ENCODE measurements around the gene INAVA.

DNA sequence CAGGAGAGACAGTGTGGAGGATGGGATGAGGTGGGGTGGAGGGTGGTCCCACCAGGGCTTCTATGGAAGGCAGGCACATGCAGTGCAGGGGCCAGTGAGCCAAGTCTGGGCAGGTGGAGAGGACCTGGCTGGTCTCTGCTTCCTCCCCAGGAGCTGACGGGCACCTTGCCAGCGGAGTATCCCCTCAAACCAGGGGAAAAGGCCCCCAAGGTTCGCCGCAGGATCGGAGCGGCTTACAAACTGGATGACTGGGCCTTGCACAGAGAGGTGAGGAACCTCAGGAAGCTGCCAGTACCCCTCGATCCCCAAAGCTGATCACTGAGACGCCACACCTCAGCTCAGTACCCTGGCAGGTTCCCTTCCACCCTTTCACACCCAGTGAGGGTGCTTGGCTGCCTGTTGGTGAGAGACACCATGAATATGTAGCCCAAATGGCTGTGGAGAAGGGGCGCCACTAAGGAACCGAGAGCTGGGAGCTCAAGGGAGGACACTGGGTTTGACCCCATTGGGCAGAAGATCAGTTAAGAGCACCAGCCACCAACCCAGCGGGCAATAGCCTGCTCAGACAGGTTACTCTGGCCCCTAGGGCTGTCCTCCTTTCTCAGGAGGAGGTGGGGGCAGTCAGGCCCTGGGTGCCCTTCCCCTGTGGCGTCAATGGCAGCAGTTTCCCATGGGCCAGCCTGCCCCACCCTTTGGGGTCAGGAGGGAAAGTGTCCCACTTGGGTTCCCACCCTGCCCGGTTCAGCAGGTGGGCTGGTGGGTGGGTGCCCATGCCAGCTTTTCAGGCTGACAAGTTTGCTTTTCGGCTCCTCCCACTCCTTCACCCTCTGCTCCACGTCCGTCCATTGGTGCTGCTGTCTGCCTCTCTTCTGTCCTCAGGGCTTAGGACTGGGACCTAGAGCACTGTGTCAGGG is 5.5 kb downstream of the INAVA start:
- TF ChIP-seq, protein P1, sequence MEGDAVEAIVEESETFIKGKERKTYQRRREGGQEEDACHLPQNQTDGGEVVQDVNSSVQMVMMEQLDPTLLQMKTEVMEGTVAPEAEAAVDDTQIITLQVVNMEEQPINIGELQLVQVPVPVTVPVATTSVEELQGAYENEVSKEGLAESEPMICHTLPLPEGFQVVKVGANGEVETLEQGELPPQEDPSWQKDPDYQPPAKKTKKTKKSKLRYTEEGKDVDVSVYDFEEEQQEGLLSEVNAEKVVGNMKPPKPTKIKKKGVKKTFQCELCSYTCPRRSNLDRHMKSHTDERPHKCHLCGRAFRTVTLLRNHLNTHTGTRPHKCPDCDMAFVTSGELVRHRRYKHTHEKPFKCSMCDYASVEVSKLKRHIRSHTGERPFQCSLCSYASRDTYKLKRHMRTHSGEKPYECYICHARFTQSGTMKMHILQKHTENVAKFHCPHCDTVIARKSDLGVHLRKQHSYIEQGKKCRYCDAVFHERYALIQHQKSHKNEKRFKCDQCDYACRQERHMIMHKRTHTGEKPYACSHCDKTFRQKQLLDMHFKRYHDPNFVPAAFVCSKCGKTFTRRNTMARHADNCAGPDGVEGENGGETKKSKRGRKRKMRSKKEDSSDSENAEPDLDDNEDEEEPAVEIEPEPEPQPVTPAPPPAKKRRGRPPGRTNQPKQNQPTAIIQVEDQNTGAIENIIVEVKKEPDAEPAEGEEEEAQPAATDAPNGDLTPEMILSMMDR (IDR thresholded peaks at IDR 0.05), result no peak
- TF ChIP-seq POLR2A (IDR thresholded peaks at IDR 0.05), result no peak

All from heart left ventricle (tissue), 13 donors.